ENCODE data around the gene DEFB118. TPM values are rescaled to one million over a fixed set of nuclear protein-coding genes. Genes with fewer than 3 reads are reported as not detected.
"Not testable (repeated sequence)": the region's sequence is repeated elsewhere in the genome, so short reads cannot be mapped to it uniquely, and the experiment has no call there.

The DEFB118 gene
- total and polyA plus RNA-seq, 10 donors: not detected

DNA sequence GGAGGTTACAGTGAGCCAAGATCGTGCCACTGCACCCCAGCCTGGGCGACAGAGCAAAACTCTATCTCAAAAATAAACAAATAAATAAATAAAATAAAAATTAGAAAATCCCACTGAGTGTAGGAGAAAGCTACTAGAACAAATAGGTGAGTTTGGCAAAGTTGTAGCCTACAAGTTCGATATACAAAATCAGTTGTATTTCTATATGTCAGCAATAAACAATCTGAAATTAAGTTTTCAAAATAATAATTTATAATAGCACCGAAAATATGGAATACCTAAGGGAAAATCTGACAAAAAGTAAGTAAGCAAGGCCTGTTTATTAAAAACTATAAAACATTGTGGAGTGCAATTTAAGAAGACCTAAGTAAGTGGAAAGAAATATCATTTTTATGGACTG lies 5.1 kb upstream of the DEFB118 start:
- TF ChIP-seq CTCF (IDR thresholded peaks at IDR 0.05 in 8 of 11, conservative IDR thresholded peaks at IDR 0.05 in 3 of 11) (no peak), POLR2A (IDR thresholded peaks at IDR 0.05) (no peak), POLR2AphosphoS5 (IDR thresholded peaks at IDR 0.05) (no peak)
- WGBS, 5 donors: 65 to 84% (median 77%) methylated on average over 4 of the region's 4 CpGs
- H3K4me1 ChIP-seq: no peaks in the 10 kb centered on the region
- no peak overlapping the region for H3K27ac ChIP-seq
- H3K36me3 ChIP-seq: no peaks in the 10 kb centered on the region
- peaks cover 0 to 10% (median 0%) of the 10 kb centered on the region in 7 donors for H3K27me3 ChIP-seq (replicated peaks in 1 of 7)
- H3K4me3 ChIP-seq: no peak overlapping the region
- no peak for DNase-seq
- H3K9me3 ChIP-seq: peaks cover 0 to 21% (median 17%) of the 10 kb centered on the region in 8 donors
- intact Hi-C loops (cut with DNase I; ENCODE audit: low total_unique reads): no loop called here

DNA sequence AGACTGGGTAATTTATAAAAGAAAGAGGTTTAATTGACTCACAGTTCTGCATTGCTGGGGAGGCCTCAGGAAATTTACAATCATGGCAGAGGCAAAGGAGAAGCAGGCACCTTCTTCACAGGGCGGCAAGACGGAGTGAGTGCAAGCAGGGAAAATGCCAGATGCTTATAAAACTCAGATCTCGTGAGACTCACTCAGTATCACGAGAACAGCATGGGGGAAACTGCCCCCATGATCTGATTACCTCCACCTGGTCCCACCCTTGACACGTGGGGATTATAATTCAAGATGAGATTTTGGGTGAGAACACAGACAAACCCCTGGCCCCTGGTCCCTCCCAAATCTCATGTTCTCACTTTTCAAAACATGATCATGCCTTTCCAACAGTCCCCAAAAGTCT lies 4.1 kb upstream of the DEFB118 start:
- H3K4me3 ChIP-seq; H3K27me3 ChIP-seq (replicated peaks in 1 of 7); DNase-seq; H3K27ac ChIP-seq; H3K4me1 ChIP-seq; H3K36me3 ChIP-seq; intact Hi-C loops (cut with DNase I; ENCODE audit: low total_unique reads): not testable (repeated sequence)
- H3K9me3 ChIP-seq: peaks cover 0 to 21% (median 17%) of the 10 kb centered on the region in 8 donors
- 71 to 87% (median 81%) methylated on average over 5 of the region's 5 CpGs for WGBS, 5 donors

- H3K36me3 ChIP-seq: no peaks in the 10 kb centered on the region
- peaks cover 0 to 20% (median 4%) of the 10 kb centered on the region in 8 donors for H3K9me3 ChIP-seq
- H3K27me3 ChIP-seq (replicated peaks in 1 of 7): no peaks in the 10 kb centered on the region
- H3K27ac ChIP-seq: no peak overlapping the region
- DNase-seq: no peak
- WGBS, 5 donors: 72 to 80% (median 76%) methylated on average over 2 of the region's 2 CpGs
- no peak overlapping the region for H3K4me3 ChIP-seq
- H3K4me1 ChIP-seq: no peaks in the 10 kb centered on the region
- no peak for TF ChIP-seq POLR2A (IDR thresholded peaks at IDR 0.05)
- TF ChIP-seq CTCF (IDR thresholded peaks at IDR 0.05 in 8 of 11, conservative IDR thresholded peaks at IDR 0.05 in 3 of 11): no peak
- TF ChIP-seq POLR2AphosphoS5 (IDR thresholded peaks at IDR 0.05): no peak
- intact Hi-C loops (cut with DNase I; ENCODE audit: low total_unique reads): no loop called here
These were observed 5.9 kb downstream of the DEFB118 start for GRCh38 chr20:31374346-31374745.

DNA sequence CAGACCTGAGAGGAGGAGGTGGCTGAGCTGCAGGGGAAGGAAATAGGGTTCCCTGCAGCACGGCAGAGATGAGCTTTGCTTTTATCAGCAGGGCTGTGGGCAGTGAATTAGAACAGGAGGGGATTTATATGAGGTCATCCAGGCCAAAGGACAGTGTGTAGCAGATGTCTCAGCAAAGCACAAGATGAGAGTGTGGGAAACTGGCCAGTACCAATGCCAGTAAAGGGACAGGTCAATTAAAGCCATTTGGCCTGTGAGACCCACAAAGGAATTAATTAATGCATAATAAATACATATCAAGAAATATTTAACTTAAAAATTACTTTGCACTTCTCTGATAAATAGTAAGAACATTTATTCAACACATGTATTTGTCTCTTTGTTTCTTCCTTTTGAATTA lies 22.1 kb downstream of the DEFB118 start, which contains the start of gene DEFB119:
Gene DEFB119, minus strand, starts transcription at position 101 of the 400 bp plus-strand sequence. CDS start 107 bp downstream, outside the sequence.
- DNase-seq: no peak
- peaks cover 0 to 32% (median 0%) of the 10 kb centered on the region in 7 donors for H3K27me3 ChIP-seq (replicated peaks in 1 of 7)
- TF ChIP-seq POLR2A (IDR thresholded peaks at IDR 0.05) (no peak), POLR2AphosphoS5 (IDR thresholded peaks at IDR 0.05) (no peak), CTCF (IDR thresholded peaks at IDR 0.05 in 8 of 11, conservative IDR thresholded peaks at IDR 0.05 in 3 of 11) (no peak)
- no peaks in the 10 kb centered on the region for H3K36me3 ChIP-seq
- H3K9me3 ChIP-seq: no peaks in the 10 kb centered on the region
- H3K27ac ChIP-seq: no peak within 1 kb of the TSS
- H3K4me3 ChIP-seq: no peak within 1 kb of the TSS
- WGBS, 5 donors: 34 to 52% (median 40%) methylated on average over 1 of the region's 1 CpG
- intact Hi-C loops (cut with DNase I; ENCODE audit: low total_unique reads): no loop called here
- no peaks in the 10 kb centered on the region for H3K4me1 ChIP-seq

- no peak overlapping the region for H3K4me3 ChIP-seq
- intact Hi-C loops (cut with DNase I; ENCODE audit: low total_unique reads): no loop called here
- TF ChIP-seq POLR2AphosphoS5 (IDR thresholded peaks at IDR 0.05): no peak
- no peak for TF ChIP-seq CTCF (IDR thresholded peaks at IDR 0.05 in 8 of 11, conservative IDR thresholded peaks at IDR 0.05 in 3 of 11)
- no peak for TF ChIP-seq POLR2A (IDR thresholded peaks at IDR 0.05)
- WGBS, 5 donors: 62 to 81% (median 71%) methylated on average over 2 of the region's 2 CpGs
- H3K4me1 ChIP-seq: no peaks in the 10 kb centered on the region
- H3K36me3 ChIP-seq: no peaks in the 10 kb centered on the region
- DNase-seq: no peak
- H3K27me3 ChIP-seq (replicated peaks in 1 of 7): peaks cover 0 to 32% (median 0%) of the 10 kb centered on the region in 7 donors
- no peak overlapping the region for H3K27ac ChIP-seq
- no peaks in the 10 kb centered on the region for H3K9me3 ChIP-seq
These were observed 24.4 kb downstream of the DEFB118 start for GRCh38 chr20:31392836-31393235.

Data from spleen (tissue), 11 donors.